GM18507 (cell line): Measurements from ENCODE around the gene DDRGK1.

ENCODE experiments used
- DNase-seq: peaks from one replicate; pipeline ENCODE4 v3.0.0; 2011; ENCODE audit warnings: low read depth; ENCODE audit not compliant: insufficient read length; ENCODE audit errors: extremely low spot score
- FAIRE-seq: peaks from 2 replicates; lab custom pipeline; 2011; peaks lifted over from hg19 to GRCh38; lab: Jason Lieb, UNC

Gene DDRGK1

GRCh38 chr20:3168829-3169590 lies 35.5 kb downstream of the DDRGK1 start:
- FAIRE-seq (no peak), DNase-seq (no peak)

- no peak for FAIRE-seq
Measured at GRCh38 chr20:3168079-3168828, 36.2 kb downstream of the DDRGK1 start.

GRCh38 chr20:3167738-3168078 lies 36.8 kb downstream of the DDRGK1 start:
- FAIRE-seq = no peak
- DNase-seq = no peak

More at GRCh38 chr20:3168079-3168828, 36.2 kb downstream of the DDRGK1 start:
- no peak for DNase-seq

- DNase-seq (no peak), FAIRE-seq (no peak)
Measured at GRCh38 chr20:3166913-3167342, 37.6 kb downstream of the DDRGK1 start.

- DNase-seq = no peak
- FAIRE-seq = no peak
Measured at GRCh38 chr20:3166338-3166912, 38.1 kb downstream of the DDRGK1 start.

- FAIRE-seq = no peak
- DNase-seq = no peak
Measured at GRCh38 chr20:3165473-3166337, 38.8 kb downstream of the DDRGK1 start.

GRCh38 chr20:3164763-3165410 lies 39.6 kb downstream of the DDRGK1 start:
- no peak for DNase-seq
- FAIRE-seq = no peak

GRCh38 chr20:3164043-3164762 lies 40.3 kb downstream of the DDRGK1 start:
- FAIRE-seq (no peak), DNase-seq (no peak)

GRCh38 chr20:3163099-3164042 lies 41.1 kb downstream of the DDRGK1 start:
- no peak for DNase-seq
- FAIRE-seq = no peak

GRCh38 chr20:3162080-3162611 lies 42.3 kb downstream of the DDRGK1 start:
- FAIRE-seq (no peak), DNase-seq (no peak)

GRCh38 chr20:3161316-3162079 lies 43.0 kb downstream of the DDRGK1 start:
- DNase-seq (no peak), FAIRE-seq (no peak)

- DNase-seq (no peak), FAIRE-seq (no peak)
Measured at GRCh38 chr20:3160418-3160817, 44.1 kb downstream of the DDRGK1 start.

GRCh38 chr20:3158968-3159431 lies 45.5 kb downstream of the DDRGK1 start:
- no peak for FAIRE-seq
- DNase-seq = no peak

GRCh38 chr20:3157817-3158216 lies 46.7 kb downstream of the DDRGK1 start:
- no peak for FAIRE-seq
- DNase-seq = no peak

GRCh38 chr20:3156811-3157619 lies 47.5 kb downstream of the DDRGK1 start:
- DNase-seq (no peak), FAIRE-seq (peak; percentile 81)
